Measurements from ENCODE around the gene ANXA7.

GRCh38 chr10:73460897-73461296 lies 47.0 kb upstream of the ANXA7 start:
- no peak for TF ChIP-seq CTCF (IDR thresholded peaks at IDR 0.05)
- no peak for TF ChIP-seq POLR2A (IDR thresholded peaks at IDR 0.05)
